Measurements from ENCODE around the gene CACNA1H.

Gene CACNA1H

DNA sequence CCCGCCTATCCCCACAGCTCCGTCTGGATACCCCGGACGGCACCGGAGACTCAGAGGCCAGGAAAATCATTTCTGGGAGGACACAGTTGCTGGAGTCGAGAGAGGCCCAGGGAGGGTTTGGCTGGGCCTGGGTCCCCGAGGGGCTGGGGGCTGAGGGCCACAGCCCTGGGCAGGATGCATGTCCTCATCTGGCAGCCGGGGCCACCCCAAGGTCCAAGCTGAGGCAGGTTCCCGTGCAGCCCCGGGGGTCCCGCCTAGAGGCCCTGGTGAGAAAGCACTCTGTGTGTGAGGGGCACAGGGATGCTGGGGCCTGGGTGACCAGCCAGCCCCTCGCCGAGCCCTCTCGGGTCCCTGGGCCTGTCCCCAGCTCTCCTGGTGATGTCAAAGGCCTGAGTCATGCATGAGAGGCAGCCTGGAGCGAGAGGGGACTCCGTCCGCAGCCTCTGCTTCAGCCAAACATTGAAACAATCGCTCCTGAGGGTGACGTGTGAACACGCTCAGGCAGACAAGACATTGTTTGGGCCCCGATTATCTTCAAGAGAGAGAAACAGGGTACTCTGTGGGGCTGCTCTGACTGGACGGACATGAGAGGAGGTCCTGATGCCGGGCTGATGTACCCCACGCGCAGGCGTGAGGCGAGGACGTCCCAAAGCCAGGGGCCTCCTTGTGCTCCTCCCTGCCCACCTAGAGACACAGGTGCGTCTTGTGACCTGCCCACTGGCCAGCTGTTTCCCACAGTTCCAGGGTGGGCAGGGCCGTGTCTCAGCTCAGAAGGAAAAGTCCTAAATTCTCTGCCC is 31.1 kb upstream of the CACNA1H start:
- no peak overlapping the region for H3K4me3 ChIP-seq (ENCODE audit: low read depth, low read length)

DNA sequence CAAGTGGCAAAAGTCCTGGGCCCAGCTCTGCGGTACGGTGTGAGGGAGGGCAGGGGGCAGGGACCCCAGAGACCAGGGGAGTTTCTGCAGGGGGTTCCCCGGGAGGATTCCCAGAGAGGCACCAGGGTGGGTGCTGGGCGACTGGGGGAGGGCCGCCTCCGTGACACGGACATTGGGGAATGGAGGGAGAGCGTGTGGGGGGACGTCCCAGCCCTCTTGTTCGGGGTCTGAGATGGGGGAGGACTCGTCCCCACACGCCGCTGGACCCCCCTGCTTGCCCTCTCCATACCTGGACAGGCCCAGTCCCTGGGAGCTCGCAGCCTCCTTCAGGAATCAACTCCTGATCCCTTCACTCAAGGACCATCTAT is 30.5 kb upstream of the CACNA1H start:
- H3K4me3 ChIP-seq (ENCODE audit: low read depth, low read length), result no peak overlapping the region

DNA sequence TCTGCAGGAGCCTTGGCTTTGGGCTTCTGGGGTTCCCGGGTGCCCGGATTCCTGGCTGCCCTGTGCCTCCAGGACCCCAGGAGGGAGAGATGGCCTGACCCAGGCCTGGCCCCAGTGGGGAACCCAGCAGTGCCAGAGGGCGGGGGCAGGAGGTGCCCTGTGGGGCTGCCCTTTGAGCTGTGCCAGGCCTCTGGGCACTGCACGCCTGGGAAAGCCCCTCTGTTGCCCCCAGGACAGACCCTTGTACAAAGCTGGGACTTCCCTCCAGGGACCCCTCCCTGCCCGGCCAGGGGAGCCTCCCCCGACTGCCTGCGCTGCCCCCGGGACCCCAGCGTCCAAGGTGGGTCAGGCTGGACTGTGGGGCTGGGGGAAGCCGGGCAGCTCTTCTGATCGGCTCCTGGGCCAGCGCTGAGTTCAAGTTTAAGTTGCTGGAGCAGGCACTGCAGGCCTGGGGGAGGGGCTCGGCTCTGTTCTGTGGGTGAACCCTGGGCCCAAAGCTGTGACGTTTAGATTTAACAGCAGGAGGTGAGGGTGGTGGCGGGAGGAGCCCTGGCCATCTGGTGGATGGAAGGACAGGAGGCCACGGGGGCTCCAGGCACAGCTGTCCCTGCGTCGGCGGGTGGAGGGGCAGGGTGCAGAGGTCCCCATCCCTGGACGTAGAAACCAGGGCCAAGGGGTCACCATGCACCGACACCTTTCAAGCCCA is 29.2 kb upstream of the CACNA1H start:
- no peak overlapping the region for H3K4me3 ChIP-seq (ENCODE audit: low read depth, low read length)

DNA sequence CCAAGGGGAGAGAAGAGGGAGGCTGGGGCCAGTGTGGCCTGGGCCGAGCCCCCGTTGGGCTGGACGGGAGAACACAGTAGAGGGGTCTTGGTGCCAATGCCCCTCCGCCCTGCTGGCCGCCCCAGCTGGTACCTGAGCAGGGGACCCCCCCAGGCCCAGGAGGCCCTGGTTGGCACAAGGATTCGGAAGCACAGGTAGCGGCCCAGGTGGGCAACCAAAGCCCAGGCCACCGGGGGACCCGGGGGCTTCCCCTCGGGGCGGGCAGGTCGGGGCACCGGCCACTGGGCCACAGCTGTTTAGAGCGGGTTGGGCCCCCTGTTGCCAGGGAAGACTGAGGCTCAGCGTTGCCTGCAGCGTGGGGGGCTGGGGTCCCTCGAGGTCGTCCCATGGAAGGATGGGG is 28.6 kb upstream of the CACNA1H start:
- H3K4me3 ChIP-seq (ENCODE audit: low read depth, low read length), result no peak overlapping the region

DNA sequence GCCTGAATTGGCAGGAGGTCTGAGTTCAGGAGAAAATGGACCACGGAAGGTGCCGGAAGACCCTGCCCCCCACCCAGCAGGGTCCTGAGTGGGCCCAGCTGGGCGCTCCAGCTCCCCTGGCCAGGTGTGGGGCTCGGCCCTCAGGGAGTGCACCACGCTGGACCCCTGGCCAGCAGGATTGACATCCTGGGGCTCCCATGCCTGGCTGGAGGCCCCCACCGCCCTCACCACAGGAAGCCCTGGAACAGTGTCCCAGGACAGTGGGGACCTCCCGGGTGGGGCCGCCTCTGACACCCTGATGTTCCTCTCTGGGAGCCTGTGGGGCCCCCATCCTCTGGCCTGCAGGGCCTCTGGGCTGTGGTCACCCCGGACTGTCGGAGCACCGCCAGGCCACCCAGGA is 28.1 kb upstream of the CACNA1H start:
- no peak overlapping the region for H3K4me3 ChIP-seq (ENCODE audit: low read depth, low read length)

DNA sequence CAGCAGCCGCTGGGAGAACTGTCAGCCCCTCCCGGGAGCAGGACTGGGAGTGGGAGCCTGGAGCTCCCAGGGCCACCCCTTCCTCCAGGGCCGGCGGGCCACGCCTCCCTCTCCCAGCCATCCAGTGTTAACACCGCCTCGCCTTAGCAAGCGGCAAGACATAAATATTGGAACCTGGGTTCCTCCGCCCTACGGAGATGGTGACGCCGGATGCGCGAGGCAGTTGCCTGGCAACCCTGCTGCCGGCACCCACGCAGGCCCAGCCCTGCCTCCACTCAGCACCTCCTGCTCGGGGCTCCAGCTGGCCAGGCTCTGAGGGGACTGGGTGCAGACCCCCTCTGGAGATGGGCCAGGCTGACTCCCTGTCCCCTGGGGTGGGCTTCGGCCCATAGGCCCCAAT is 27.4 kb upstream of the CACNA1H start:
- no peak overlapping the region for H3K4me3 ChIP-seq (ENCODE audit: low read depth, low read length)

DNA sequence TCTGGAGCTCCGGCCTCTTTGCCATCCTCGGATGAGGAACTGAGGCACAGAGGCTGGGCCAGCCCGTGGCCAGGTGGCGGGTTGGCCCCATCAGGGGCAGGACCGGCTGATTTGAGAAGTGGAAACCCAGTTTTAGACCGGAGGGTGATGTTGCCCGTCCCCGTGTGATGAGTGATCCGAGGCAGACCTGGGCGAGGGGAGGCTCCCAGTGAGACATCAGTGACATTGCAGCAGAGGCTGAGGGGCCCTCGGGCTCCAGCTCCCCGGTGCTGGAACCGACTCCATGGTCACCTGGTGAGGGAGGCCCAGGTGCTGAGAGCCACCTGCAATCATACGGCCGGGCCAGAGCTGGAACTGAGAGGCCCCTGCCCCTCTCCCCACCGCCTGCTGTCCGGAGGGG is 26.9 kb upstream of the CACNA1H start:
- H3K4me3 ChIP-seq (ENCODE audit: low read depth, low read length), result no peak overlapping the region

DNA sequence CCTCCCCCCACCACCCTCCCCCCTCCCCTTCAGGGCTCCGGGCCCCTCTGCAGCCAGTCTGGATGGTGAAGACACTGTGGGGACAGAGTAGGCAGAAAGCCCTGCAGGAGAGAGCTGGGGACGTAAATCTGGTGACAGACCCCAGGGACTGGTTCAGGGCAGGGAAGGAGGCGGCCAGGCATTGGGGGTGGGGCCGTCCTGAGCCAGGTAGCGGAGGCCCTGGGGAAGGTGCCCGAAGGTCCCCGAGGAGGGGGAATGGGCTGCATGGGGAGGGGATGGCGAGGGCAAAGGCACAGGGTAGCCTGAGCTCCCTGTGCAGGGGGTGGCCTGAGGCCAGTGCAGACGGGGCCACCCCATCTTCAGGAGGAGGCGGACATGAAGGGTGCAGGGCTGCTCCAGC is 26.3 kb upstream of the CACNA1H start:
- no peak overlapping the region for H3K4me3 ChIP-seq (ENCODE audit: low read depth, low read length)

DNA sequence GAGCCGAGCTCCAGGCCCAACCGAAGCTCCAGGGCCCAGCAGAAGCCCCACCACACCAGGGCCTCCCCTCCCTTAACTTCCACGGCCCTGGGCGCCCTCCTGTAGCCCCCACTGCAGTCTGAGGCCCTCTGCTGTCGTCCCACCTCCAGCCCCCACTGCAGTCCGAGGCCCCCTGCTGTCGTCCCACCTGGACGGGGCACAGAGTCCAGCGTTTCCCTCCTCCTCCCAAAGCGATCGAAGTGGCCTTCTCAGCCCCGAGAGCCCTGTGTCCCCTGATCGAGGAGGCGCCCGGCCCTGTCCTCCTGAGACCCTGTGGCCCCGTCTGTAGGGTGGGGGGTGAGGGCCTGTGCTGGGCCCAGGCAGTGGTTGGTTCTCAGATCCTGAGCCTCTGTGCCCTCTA is 25.8 kb upstream of the CACNA1H start:
- no peak overlapping the region for H3K4me3 ChIP-seq (ENCODE audit: low read depth, low read length)

DNA sequence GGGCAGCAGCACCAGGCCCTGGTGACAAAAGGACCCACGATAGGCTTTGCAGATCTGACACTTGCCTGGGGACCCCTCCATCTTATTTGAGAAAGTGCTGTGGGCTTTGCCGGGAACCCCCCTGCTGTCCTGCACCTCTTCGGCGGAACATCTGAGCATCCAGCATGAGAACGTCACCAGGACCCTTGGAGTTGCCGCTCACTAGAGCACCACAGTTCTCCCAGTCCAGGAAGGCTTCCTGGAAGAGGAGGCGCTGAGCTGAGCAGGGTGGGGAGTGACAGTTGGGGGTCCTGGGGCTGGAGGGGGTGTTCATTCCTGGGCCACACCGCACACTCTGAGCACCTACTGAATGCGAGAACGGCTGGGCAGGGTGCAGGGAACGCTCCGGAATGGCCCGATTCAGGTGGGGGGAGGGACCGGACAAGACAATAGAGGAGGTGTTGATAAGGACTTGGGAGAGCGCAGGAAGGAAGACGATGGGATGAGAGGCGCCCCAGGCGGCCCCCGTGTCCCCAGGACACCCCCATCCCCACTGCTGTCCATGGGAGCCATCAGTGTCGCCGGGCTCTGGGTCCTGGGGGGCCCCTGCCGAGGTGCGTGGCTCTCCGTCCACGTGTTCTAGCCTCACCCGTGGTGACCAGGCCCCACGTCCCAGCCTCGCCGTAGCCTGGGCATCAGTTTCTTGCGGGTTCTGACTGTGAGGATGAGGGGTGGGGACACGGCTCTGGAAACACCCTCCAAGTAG is 24.8 kb upstream of the CACNA1H start:
- no peak overlapping the region for H3K4me3 ChIP-seq (ENCODE audit: low read depth, low read length)

DNA sequence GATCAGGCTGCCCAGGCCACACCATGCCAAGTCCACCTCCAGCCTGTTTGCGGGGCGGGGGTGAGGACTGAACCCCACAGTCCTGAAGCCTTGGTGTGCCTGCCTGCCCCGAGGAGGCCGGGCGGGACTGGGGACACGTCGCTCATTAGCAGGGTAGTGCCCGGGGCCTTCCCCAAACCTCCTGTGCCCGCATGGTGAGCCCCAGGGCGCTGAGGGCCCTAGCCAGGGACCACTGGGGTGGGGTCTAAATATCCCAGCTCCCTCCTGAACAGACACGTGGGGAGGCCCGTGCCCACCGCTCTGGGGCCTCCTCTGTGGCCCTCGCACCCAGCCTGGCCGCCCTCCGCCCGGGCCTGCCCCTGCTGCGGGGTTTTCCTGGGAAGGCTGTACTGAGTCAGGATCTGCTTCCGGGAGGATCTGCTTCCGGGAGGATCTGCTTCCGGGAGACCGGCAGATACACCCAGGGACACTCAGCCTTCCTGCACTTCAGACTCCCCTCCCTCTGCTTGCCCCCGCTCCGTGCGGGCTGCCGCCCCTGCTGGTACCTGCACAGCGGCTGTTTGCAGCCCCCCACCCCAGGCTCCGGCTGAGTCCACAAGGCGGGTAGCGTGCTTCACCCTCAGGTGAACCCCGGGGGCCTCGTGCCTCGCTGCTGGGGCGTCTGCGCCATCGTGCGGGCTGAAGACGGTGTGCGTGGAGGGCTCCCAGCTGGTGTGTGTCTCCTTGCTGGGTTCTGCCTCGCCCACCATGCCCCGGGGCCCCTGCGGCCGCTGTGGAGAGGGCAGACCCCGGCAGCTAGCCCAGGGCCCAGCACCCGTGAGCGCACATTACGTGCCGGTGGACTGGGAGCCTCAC is 23.6 kb upstream of the CACNA1H start:
- H3K4me3 ChIP-seq (ENCODE audit: low read depth, low read length), result no peak overlapping the region

DNA sequence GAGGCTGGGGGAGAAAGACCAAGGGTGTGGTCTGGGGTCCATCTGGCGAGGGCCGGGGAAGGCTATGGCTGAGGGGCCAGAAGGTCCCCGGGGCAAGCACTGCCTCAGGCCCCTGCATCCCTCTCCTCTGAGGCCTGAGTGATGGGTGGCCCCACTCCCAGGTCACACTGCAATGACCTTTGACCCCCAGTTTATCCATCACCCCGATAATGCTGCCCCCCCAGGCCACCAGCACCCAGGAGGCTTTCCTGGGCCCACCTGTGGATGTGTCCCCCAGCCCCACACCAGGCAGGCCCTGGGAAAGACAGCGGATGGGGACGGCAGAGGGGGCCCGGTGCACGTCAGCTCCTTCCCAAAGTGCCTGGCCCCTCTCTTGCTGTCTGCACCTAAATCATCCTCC is 22.5 kb upstream of the CACNA1H start:
- no peak overlapping the region for H3K4me3 ChIP-seq (ENCODE audit: low read depth, low read length)

DNA sequence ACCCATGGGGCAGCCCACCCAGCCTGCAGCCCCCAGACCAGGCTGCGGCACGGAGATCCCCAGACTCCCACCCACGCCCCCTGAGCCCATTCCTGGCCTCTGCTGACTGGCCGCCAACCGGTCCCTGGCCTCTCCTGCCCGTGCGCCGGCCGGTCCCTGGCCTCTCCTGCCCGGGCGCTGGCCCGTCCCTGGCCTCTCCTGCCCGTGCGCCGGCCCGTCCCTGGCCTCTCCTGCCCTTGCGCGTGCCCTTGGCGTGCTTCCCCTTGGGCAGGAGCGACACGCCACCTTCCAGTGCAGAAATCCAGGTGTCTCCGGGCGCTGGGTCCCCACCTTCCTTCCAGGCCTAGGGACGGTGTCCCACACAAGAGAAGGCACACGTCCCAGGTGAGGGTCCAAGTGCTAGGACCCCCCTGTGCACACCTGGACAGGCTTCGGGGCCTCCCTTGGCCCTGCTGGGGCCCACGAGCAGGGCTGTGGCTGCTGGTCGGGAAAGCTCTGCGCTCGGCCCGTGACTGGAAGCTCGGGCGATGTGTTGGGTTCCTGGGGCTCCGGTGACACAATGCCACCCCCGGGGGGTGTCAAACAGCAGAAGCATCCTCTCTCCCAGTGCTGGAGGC is 21.4 kb upstream of the CACNA1H start:
- no peak overlapping the region for H3K4me3 ChIP-seq (ENCODE audit: low read depth, low read length)

DNA sequence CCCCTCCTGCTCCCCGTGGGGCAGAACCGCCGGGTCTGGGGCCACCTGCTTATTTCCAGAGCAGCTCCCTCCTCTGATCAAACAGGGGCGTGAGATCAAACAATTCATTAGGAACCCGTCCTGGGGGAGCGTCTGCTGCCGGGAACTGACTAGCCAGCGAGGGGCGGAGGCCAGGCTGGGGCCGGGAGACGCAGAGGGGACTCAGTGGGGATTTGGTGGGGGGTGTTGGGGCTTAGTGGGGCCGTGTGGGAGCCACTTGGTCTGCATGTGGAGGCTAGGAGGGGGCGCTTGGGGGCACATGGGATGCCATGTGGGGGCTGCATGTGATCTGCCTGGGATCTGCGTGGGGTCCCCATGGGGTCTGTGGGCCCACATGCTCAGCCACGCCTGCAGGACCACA is 20.5 kb upstream of the CACNA1H start:
- H3K4me3 ChIP-seq (ENCODE audit: low read depth, low read length), result no peak overlapping the region

DNA sequence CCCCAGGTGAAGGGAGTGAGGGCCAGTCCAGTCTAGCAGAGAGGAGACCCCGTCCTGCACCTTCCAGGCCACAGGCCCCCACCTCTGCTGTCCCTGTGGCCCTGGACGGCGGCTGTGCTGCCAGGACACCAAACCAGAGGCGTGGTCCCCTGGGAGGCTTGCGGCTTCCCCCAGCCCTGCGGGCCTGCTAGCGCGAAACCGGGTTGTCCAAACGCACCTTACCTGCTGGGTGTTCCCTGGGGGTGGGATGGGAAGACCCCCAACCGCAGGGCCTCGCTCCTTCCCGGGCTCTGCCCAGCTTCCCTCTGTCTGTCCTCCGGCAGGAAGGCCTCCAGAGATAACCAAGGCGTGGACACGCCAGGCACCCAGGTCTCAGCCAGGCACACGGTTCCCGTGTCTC is 19.6 kb upstream of the CACNA1H start:
- H3K4me3 ChIP-seq (ENCODE audit: low read depth, low read length), result no peak overlapping the region

DNA sequence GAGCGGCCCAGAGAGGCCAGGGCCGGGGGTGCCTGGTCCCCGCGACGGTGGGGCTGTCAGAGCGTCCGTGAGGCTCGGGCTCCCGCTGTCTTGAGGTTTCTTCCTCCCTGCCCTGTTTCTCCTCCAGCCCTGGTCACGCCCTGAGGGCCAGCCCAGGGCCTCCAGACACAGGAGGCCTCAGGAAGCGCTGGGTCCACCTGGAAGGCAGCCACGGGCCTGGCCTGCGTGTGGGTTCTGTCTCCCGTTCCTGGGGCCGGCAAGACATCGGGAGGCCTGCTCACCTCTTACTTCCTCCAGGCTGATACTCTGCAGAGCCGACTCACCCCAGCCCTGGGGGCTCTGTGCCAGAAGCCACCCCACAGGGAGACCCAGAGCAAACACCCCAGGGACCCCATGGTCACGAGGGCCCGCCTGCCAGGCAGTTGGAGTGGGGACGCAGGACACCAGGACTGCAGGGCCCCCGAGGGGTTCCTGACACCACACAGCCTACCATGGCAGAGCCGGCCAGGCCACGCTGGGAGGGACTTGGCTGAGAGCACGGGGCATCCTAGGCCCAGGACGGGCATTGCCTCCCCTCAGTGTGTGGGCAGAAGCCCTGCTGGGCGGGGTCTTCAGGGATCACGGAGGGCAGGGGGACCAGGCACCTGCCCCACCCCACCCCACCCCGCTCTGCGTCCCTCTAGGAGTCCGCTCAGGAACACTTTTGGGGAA is 18.9 kb upstream of the CACNA1H start:
- no peak overlapping the region for H3K4me3 ChIP-seq (ENCODE audit: low read depth, low read length)

DNA sequence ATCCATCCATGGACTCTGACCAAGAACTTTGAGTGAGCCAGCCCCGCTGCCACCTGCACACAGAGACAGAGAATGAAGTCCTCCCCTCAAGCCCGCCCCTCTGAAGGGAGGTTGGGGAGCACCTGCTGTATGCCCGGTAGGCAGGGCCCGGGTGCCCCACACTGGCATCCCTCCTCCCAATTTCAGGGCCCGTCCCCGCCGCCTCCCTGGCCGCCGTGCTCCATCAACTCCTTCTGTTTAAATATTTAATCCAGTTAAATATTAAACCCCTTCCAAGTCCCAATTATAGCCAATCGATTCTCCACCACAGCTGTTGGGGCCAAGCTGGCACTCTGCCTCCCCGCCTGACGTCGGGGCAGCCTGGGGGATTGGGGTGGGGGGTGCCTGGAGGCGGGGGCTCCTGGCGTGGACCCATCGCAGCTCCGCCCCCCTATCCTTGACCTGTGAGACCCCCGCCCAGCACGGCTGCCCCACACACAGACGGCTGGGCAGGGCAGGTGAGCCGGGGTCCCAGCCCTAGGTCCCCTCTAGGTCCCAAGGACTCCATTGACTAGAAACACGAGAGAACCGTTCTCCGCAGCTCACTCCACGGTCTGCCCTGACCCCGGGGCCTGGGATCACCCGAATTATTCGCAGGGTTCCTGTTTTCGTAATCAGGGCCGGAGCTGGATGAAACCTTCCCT is 18.0 kb upstream of the CACNA1H start:
- H3K4me3 ChIP-seq (ENCODE audit: low read depth, low read length), result no peak overlapping the region

DNA sequence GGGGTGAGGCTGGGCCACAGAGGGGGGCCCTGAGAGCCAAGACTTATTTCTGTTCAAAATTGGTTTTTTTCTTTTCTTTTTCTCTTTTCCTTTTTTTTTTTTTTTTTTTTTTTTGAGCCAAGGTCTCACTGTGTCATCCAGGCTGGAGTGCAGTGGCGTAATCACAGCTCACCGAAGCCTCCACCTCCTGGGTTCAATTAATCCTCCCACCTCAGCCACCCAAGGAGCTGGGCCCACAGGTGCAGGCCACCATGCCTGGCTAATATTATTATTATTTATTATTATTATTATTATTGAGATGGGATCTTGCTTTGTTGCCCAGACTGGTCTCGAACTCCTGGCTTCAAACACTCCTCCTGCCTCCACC is 17.5 kb upstream of the CACNA1H start:
- H3K4me3 ChIP-seq (ENCODE audit: low read depth, low read length), result no peak overlapping the region

DNA sequence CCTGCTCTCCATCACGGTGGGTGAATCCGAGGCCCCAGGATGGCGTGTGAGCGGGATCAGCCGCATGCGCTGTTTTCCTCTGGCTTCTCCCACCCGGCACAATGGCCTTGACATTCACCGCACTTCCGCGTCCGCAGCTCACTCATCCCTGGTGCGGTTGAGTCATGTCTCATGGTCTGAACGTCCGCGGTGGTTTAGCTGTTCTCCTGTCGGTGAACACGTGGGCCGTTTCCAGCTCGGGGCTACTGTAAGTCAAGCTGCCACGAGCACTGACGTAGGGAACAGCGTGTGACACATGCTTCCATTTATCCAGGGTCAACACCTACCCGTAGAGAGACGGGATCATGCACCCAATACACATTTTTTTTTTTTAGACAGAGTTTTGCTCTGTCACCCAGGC is 15.3 kb upstream of the CACNA1H start:
- no peak overlapping the region for H3K4me3 ChIP-seq (ENCODE audit: low read depth, low read length)
